GM23248 (cell line): ENCODE data around the gene GPR55. TPM values are rescaled to one million over a fixed set of nuclear protein-coding genes. Genes with fewer than 3 reads are reported as not detected.

ENCODE experiments used
- DNase-seq: peaks from one replicate; pipeline ENCODE4 v3.0.0-alpha.2; 2015
- H2AFZ ChIP-seq: fragments of 200-600 bp; sonication (generic); 2 replicates; pipeline ENCODE4 v1.6.1; 2016; ENCODE audit warnings: antibody characterized with exemption
- H3F3A ChIP-seq: fragments of 200-600 bp; sonication (generic); 2 replicates; pipeline ENCODE4 v1.6.1; 2016; ENCODE audit warnings: mild to moderate bottlenecking, antibody characterized with exemption, mixed run types; ENCODE audit not compliant: insufficient read depth
- H3K27ac ChIP-seq: fragments of 200-600 bp; sonication (generic); 2 replicates; pipeline ENCODE4 v1.5.1; 2016; ENCODE audit warnings: mild to moderate bottlenecking
- H3K27me3 ChIP-seq: fragments of 200-600 bp; sonication (generic); replicated peaks from 2 replicates; pipeline ENCODE4 v1.6.1; 2016; ENCODE audit warnings: mild to moderate bottlenecking; ENCODE audit not compliant: insufficient read depth
- H3K36me3 ChIP-seq: fragments of 200-600 bp; sonication (generic); 2 replicates; pipeline ENCODE4 v1.6.1; 2016; ENCODE audit warnings: low read depth, mild to moderate bottlenecking
- H3K4me1 ChIP-seq: fragments of 200-600 bp; sonication (generic); 2 replicates; pipeline ENCODE4 v1.6.1; 2016; ENCODE audit warnings: mild to moderate bottlenecking; ENCODE audit not compliant: insufficient read depth
- H3K4me2 ChIP-seq: fragments of 200-600 bp; sonication (generic); one replicate; pipeline ENCODE4 v1.6.1; 2016; ENCODE audit warnings: mild to moderate bottlenecking; ENCODE audit not compliant: unreplicated experiment
- H3K4me3 ChIP-seq: fragments of 200-600 bp; sonication (generic); 2 replicates; pipeline ENCODE4 v1.5.1; 2016; ENCODE audit warnings: mild to moderate bottlenecking
- H3K79me2 ChIP-seq: fragments of 200-600 bp; sonication (generic); 2 replicates; pipeline ENCODE4 v1.6.1; 2016; ENCODE audit warnings: mild to moderate bottlenecking; ENCODE audit not compliant: insufficient read depth
- H3K9ac ChIP-seq: fragments of 200-600 bp; sonication (generic); 2 replicates; pipeline ENCODE4 v1.6.1; 2016; ENCODE audit warnings: mild to moderate bottlenecking
- H3K9me2 ChIP-seq: fragments of 200-600 bp; sonication (generic); 2 replicates; pipeline ENCODE4 v1.6.1; 2016; ENCODE audit warnings: mixed run types, mild to moderate bottlenecking, moderate library complexity; ENCODE audit not compliant: insufficient read depth
- H3K9me3 ChIP-seq: fragments of 200-600 bp; sonication (generic); one replicate; pipeline ENCODE4 v1.6.1; 2017; ENCODE audit warnings: low read depth
- H4K20me1 ChIP-seq: fragments of 200-600 bp; sonication (generic); 2 replicates; pipeline ENCODE4 v1.6.0; 2016; ENCODE audit not compliant: insufficient read depth
- EZH2 ChIP-seq: fragments of 200-600 bp; sonication (generic); IDR thresholded peaks from 2 replicates; pipeline ENCODE4 v1.6.1; 2018; ENCODE audit warnings: antibody characterized with exemption, mild to moderate bottlenecking; ENCODE audit not compliant: insufficient read depth, poor library complexity, severe bottlenecking
- EZH2phosphoT487 ChIP-seq: fragments of 200-600 bp; sonication (generic); IDR thresholded peaks from 2 replicates; pipeline ENCODE4 v1.6.1; 2018; ENCODE audit warnings: antibody characterized with exemption, moderate library complexity, mild to moderate bottlenecking, low read depth; ENCODE audit not compliant: insufficient read depth
- WGBS, 2 experiments: methylation state at CpG; one replicate each; pipeline ENCODE4 v1.1.6; 2015 to 2017; ENCODE audit warnings: low lambda C conversion rate in 2 of 2, low coverage in 1 of 2; ENCODE audit errors: missing lambda C conversion rate in 2 of 2; 5-methylcytosine and 5-hydroxymethylcytosine counted together
- in situ Hi-C: fragments of 300-500 bp; cut with MboI; formaldehyde crosslinking; loops from 2 replicates; pipeline ENCODE4 v1.15.0; 2020
- polyA plus RNA-seq: library from polyadenylated mRNA; unstranded; fragments of >200 nt; fragmentation: Nextera tagmentation; extraction: Ambion mirVana; gene quantifications from 2 replicates; pipeline ENCODE4 v1.2.1, GENCODE V29; 2016
- total RNA-seq: library from RNA; depleted of rRNA; stranded (reverse); fragments of >200 nt; shearing (Covaris generic); gene quantifications from 2 replicates; pipeline ENCODE4 v1.2.3, GENCODE V29; 2014

Gene GPR55
- total and polyA plus RNA-seq, 2 experiments from 2014 or later, result 0.20 TPM; not detected in 1

DNA sequence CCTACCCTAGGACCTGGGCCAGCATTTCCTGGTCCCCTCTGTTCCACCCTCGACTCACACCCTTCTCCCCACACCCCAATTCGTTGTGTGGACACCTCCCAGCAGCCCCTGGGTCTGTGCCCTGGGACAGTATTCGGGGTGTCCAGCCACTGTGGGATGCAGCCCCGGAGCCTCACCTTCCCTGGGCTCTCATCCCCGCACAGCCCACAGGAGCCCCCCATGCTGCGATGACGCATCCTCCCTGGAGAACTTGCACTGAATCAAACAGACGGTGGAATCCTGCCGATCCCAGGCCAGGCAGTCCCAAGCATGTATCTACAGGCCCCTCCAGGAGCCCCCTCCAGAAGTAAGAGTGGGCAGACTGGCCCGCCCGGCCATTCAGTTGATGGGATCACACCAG is 50.6 kb downstream of the GPR55 start:
- Histone ChIP-seq H3K9me3 (no peaks in the 10 kb centered on the region), H3K9ac (no peak overlapping the region), H3K4me3 (no peak overlapping the region), H3K9me2 (no peaks in the 10 kb centered on the region), H2AFZ (no peak overlapping the region), H3K4me2 (no peak overlapping the region), H3K36me3 (no peaks in the 10 kb centered on the region), H4K20me1 (no peaks in the 10 kb centered on the region), H3K4me1 (no peaks in the 10 kb centered on the region), H3K27ac (no peak overlapping the region), H3K79me2 (no peaks in the 10 kb centered on the region), H3F3A (no peaks in the 10 kb centered on the region), H3K27me3 (no peaks in the 10 kb centered on the region)
- in situ Hi-C loops, result no loop called here
- TF ChIP-seq EZH2 (no peak), EZH2phosphoT487 (no peak)
- no peak for DNase-seq
- WGBS, 2 experiments, result 82 to 84% methylated on average over 11 of the region's 11 CpGs

- no peaks in the 10 kb centered on the region for H3F3A ChIP-seq
- WGBS, 2 experiments, result 83 to 86% methylated on average over 13 of the region's 13 CpGs
- H4K20me1 ChIP-seq, result no peaks in the 10 kb centered on the region
- H3K36me3 ChIP-seq, result no peaks in the 10 kb centered on the region
- no peak overlapping the region for H3K27ac ChIP-seq
- H3K79me2 ChIP-seq, result no peaks in the 10 kb centered on the region
- no peak for DNase-seq
- no peak overlapping the region for H3K9ac ChIP-seq
- H3K27me3 ChIP-seq, result no peaks in the 10 kb centered on the region
- no peak overlapping the region for H3K4me3 ChIP-seq
- in situ Hi-C loops, result no loop called here
- H3K4me2 ChIP-seq, result no peak overlapping the region
- H3K9me2 ChIP-seq, result no peaks in the 10 kb centered on the region
- no peak for TF ChIP-seq EZH2
- TF ChIP-seq EZH2phosphoT487, result no peak
- H2AFZ ChIP-seq, result no peak overlapping the region
- no peaks in the 10 kb centered on the region for H3K9me3 ChIP-seq
- no peaks in the 10 kb centered on the region for H3K4me1 ChIP-seq
Measured at GRCh38 chr2:230873661-230874401, 51.2 kb downstream of the GPR55 start.

GRCh38 chr2:230872968-230873660 is 51.9 kb downstream of the GPR55 start:
- Histone ChIP-seq H4K20me1 (no peaks in the 10 kb centered on the region), H3K27ac (no peak overlapping the region), H3K4me1 (no peaks in the 10 kb centered on the region), H3K27me3 (no peaks in the 10 kb centered on the region), H3K9ac (no peak overlapping the region), H3K79me2 (no peaks in the 10 kb centered on the region), H3K4me2 (no peak overlapping the region), H3K9me3 (no peaks in the 10 kb centered on the region), H3K4me3 (no peak overlapping the region), H3F3A (no peaks in the 10 kb centered on the region), H2AFZ (no peak overlapping the region), H3K9me2 (no peaks in the 10 kb centered on the region), H3K36me3 (no peaks in the 10 kb centered on the region)
- in situ Hi-C loops, result no loop called here
- 89 to 90% methylated on average over 20 to 21 of the region's 21 CpGs for WGBS, 2 experiments
- TF ChIP-seq EZH2phosphoT487 (no peak), EZH2 (no peak)
- no peak for DNase-seq

DNA sequence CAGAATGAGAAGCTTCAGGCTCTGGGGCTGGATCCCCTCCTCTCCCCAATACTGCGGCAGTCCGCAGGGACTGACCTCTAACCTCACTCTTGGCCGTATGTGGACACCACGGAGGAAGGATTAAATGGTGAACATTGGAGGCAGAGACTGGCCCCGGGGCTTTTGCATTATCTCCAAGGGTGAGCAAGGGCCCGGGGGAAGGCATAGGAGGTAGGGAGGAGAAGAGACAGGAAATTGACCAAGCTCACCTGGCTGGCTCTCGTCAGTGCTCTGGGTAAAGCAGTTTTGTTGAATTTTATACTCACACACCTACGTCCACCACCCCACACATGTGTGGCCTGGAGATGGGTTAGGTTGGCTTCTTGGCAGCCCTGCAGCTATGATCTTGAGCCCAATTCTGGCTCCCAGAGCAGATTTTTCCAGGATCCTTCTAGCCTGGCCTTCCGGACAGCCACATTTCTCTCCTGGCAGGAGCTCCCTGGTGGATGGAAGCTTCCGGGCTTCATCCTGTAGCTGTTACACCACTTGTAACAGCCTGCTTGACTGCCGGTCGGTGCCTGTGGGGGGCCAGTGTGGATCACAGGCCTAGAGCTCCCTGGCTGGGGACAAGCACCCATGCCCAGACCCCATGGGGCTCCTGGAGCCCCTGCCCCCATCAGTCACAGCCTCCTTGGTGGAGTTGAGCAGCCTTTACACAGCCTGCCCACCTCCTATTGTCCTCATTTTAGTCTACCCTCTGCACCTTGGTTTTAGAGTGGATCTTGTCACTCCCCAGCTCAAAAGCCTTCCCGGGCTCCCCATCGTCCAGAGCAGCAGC is 52.7 kb downstream of the GPR55 start:
- Histone ChIP-seq H3K79me2 (no peaks in the 10 kb centered on the region), H3K9me2 (no peaks in the 10 kb centered on the region), H2AFZ (no peak overlapping the region), H3K9me3 (no peaks in the 10 kb centered on the region), H3K27ac (no peak overlapping the region), H3F3A (no peaks in the 10 kb centered on the region), H3K4me1 (no peaks in the 10 kb centered on the region), H3K36me3 (no peaks in the 10 kb centered on the region), H3K4me2 (no peak overlapping the region), H3K9ac (no peak overlapping the region), H3K27me3 (no peaks in the 10 kb centered on the region), H4K20me1 (no peaks in the 10 kb centered on the region), H3K4me3 (no peak overlapping the region)
- 76 to 84% methylated on average over 14 of the region's 14 CpGs for WGBS, 2 experiments
- TF ChIP-seq EZH2 (no peak), EZH2phosphoT487 (no peak)
- in situ Hi-C loops, result no loop called here
- DNase-seq, result no peak
